ENCODE results near the gene ATF7.

DNA sequence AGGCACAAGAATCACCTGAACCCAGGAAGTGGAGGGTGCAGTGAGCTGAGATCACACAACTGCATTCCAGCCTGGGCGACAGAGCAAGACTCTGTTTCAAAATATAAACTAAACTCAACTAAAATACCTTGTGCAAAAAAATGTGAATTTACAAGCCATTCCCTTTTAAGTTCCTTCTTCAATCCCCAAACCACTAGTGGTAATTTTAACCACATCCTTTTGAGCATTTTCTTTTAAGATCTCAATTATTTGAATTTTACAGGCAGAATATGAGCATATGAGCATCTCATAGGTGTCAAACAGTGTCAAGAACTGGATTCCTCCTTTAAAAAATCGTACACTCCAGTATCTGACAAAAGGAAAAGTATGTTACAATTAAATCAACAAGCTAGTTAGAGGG lies 61.9 kb downstream of the ATF7 start:
- TF ChIP-seq CTCF (IDR thresholded peaks at IDR 0.05) (no peak), CHD4 (IDR thresholded peaks at IDR 0.05; ENCODE audit: borderline replicate concordance) (no peak), PHF8 (IDR thresholded peaks at IDR 0.05; ENCODE audit: borderline replicate concordance, low read depth) (no peak), POLR2A (IDR thresholded peaks at IDR 0.05; ENCODE audit: low read length) (no peak), MAFK (IDR thresholded peaks at IDR 0.05; ENCODE audit: partially characterized antibody) (no peak), RNF2 (IDR thresholded peaks at IDR 0.05; ENCODE audit: borderline replicate concordance, low read depth) (no peak), NPAS2 (CRISPR knock-in tag; IDR thresholded peaks at IDR 0.05; ENCODE audit: borderline replicate concordance) (no peak), SMC3 (IDR thresholded peaks at IDR 0.05) (no peak), HDAC2 (IDR thresholded peaks at IDR 0.05) (no peak), KDM1A (IDR thresholded peaks at IDR 0.05; ENCODE audit: low read depth) (no peak), CHD2 (IDR thresholded peaks at IDR 0.05; ENCODE audit: low read length, partially characterized antibody) (no peak)
- TF ChIP-seq, protein P1, sequence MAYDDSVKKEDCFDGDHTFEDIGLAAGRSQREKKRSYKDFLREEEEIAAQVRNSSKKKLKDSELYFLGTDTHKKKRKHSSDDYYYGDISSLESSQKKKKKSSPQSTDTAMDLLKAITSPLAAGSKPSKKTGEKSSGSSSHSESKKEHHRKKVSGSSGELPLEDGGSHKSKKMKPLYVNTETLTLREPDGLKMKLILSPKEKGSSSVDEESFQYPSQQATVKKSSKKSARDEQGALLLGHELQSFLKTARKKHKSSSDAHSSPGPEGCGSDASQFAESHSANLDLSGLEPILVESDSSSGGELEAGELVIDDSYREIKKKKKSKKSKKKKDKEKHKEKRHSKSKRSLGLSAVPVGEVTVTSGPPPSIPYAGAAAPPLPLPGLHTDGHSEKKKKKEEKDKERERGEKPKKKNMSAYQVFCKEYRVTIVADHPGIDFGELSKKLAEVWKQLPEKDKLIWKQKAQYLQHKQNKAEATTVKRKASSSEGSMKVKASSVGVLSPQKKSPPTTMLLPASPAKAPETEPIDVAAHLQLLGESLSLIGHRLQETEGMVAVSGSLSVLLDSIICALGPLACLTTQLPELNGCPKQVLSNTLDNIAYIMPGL (CRISPR knock-in tag; IDR thresholded peaks at IDR 0.05; ENCODE audit: borderline replicate concordance): no peak
